B cell (primary cell): Measurements from ENCODE around the gene ETFA. TPM values are rescaled to one million over a fixed set of nuclear protein-coding genes. Genes with fewer than 3 reads are reported as not detected.
A peak's percentile ranks its signal among the peaks of the same experiment; 100 is the strongest.

Source experiments
- ATAC-seq: fragments of 200-7000 bp; cut with Tn5 transposase; one replicate; pipeline ENCODE4 v1.10.0; 2021; ENCODE audit warnings: low read depth, mild to moderate bottlenecking, moderate number of reproducible peaks, moderate library complexity
- CTCF ChIA-PET: fragments of 350-600 bp; sonication (Branson Sonifier 250); formaldehyde crosslinking; loops from one replicate; lab custom pipeline; 2021; ENCODE audit warnings: antibody characterized with exemption, inconsistent platforms; lab: Charles Lee
- POLR2A ChIA-PET: fragments of 350-600 bp; sonication (Branson Sonifier 250); formaldehyde crosslinking; loops from one replicate; lab custom pipeline; 2021; ENCODE audit warnings: antibody characterized with exemption; lab: Charles Lee
- DNase-seq: peaks from one replicate; pipeline ENCODE4 v3.0.0; 2013
- H2AFZ ChIP-seq: 2 replicates; pipeline ENCODE4 v1.6.1; 2012; ENCODE audit warnings: mild to moderate bottlenecking, low read depth, low read length; ENCODE audit not compliant: insufficient read depth, poor library complexity, severe bottlenecking
- H3K27ac ChIP-seq, 2 donors: 1 replicate in 1 of 2; 2 replicates in 1 of 2; pipeline ENCODE4 v1.5.1; 2012 to 2013; ENCODE audit warnings: low read length in 2 of 2, mild to moderate bottlenecking in 2 of 2, moderate library complexity in 1 of 2
- H3K27me3 ChIP-seq, 4 experiments: fragments of 200-600 bp in 1 of 4; sonication (generic) in 1 of 4; replicated peaks in 1 of 4; 1 replicate in 2 of 4; 2 replicates in 2 of 4; pipeline versions ENCODE4 v1.6.1 to v1.7.0; 2013 to 2016; ENCODE audit warnings: low read length in 3 of 4, mild to moderate bottlenecking in 2 of 4, mixed read lengths in 1 of 4, moderate library complexity in 1 of 4; ENCODE audit not compliant: insufficient read depth in 4 of 4, control insufficient read depth in 3 of 4; ENCODE audit errors: control extremely low read depth in 1 of 4
- H3K36me3 ChIP-seq, 2 experiments: replicated peaks in 1 of 2; 1 replicate in 1 of 2; 2 replicates in 1 of 2; pipeline versions ENCODE4 v1.6.1 to v1.7.1; 2013; ENCODE audit warnings: low read length in 1 of 2; ENCODE audit not compliant: insufficient read depth in 2 of 2, control insufficient read depth in 1 of 2; ENCODE audit errors: control extremely low read depth in 1 of 2, extremely low read depth in 1 of 2
- H3K4me1 ChIP-seq, 2 donors: fragments of 200-600 bp in 1 of 2; sonication (generic) in 1 of 2; 1 replicate in 1 of 2; 2 replicates in 1 of 2; pipeline versions ENCODE4 v1.5.1 to v1.6.1; 2013 to 2017; ENCODE audit warnings: low read length in 2 of 2; ENCODE audit not compliant: control insufficient read depth in 2 of 2, insufficient read depth in 2 of 2
- H3K4me2 ChIP-seq: replicated peaks from 2 replicates; pipeline ENCODE3; 2012; ENCODE audit warnings: mild to moderate bottlenecking, low read depth, low read length; ENCODE audit not compliant: poor library complexity, severe bottlenecking
- H3K4me3 ChIP-seq, 5 experiments: fragments of 200-600 bp in 1 of 5; sonication (generic) in 1 of 5; 1 replicate in 3 of 5; 2 replicates in 2 of 5; pipeline versions ENCODE4 v1.5.1 to v1.7.0; 2011 to 2016; ENCODE audit warnings: low read length in 4 of 5, mild to moderate bottlenecking in 4 of 5, low read depth in 2 of 5, control low read depth in 1 of 5, moderate library complexity in 1 of 5; ENCODE audit not compliant: insufficient read depth in 1 of 5; ENCODE audit errors: control extremely low read depth in 1 of 5, extremely low read depth in 1 of 5
- H3K79me2 ChIP-seq: fragments of 200-600 bp; sonication (generic); one replicate; pipeline ENCODE4 v1.6.0; 2016; ENCODE audit warnings: low read length; ENCODE audit not compliant: control insufficient read depth, insufficient read depth
- H3K9ac ChIP-seq: fragments of 200-600 bp; sonication (generic); 2 replicates; pipeline ENCODE4 v1.6.1; 2017; ENCODE audit warnings: mild to moderate bottlenecking, low read length, moderate library complexity
- H3K9me3 ChIP-seq, 3 donors: one replicate each; pipeline versions ENCODE4 v1.6.1 to v1.7.1; 2013; ENCODE audit warnings: low read length in 2 of 3; ENCODE audit not compliant: control insufficient read depth in 2 of 3, insufficient read depth in 1 of 3; ENCODE audit errors: control extremely low read depth in 1 of 3
- H4K20me1 ChIP-seq: 2 replicates; pipeline ENCODE4 v1.6.0; 2012; ENCODE audit warnings: mild to moderate bottlenecking, low read length; ENCODE audit not compliant: insufficient read depth, control insufficient read depth, poor library complexity, severe bottlenecking
- H3K27ac Mint-ChIP-seq: one replicate; pipeline ENCODE4 v1.8.0; 2021; ENCODE audit warnings: mixed read lengths
- H3K27me3 Mint-ChIP-seq: one replicate; pipeline ENCODE4 v1.8.0; 2021; ENCODE audit warnings: mixed read lengths
- H3K4me1 Mint-ChIP-seq: one replicate; pipeline ENCODE4 v1.8.0; 2021; ENCODE audit warnings: mixed read lengths
- H3K4me3 Mint-ChIP-seq: one replicate; pipeline ENCODE4 v1.8.0; 2021; ENCODE audit warnings: mixed read lengths
- H3K9me3 Mint-ChIP-seq: one replicate; pipeline ENCODE4 v1.8.0; 2022; ENCODE audit warnings: mixed read lengths; ENCODE audit not compliant: insufficient read depth
- CTCF ChIP-seq: fragments of 200-600 bp; IDR thresholded peaks from one replicate; pipeline ENCODE4 v1.8.0; 2022; ENCODE audit warnings: antibody characterized with exemption, mild to moderate bottlenecking
- EZH2 ChIP-seq: IDR thresholded peaks from 2 replicates; pipeline ENCODE4 v1.6.1; 2012; ENCODE audit warnings: borderline replicate concordance, low read depth, mild to moderate bottlenecking, moderate library complexity, low read length; ENCODE audit not compliant: insufficient read depth, poor library complexity, severe bottlenecking
- WGBS: methylation state at CpG from one replicate; pipeline ENCODE4 v1.1.5; 2013; ENCODE audit warnings: missing lambda C conversion rate; ENCODE audit not compliant: insufficient coverage; 5-methylcytosine and 5-hydroxymethylcytosine counted together
- intact Hi-C: fragments of 100-400 bp; cut with micrococcal nuclease; formaldehyde crosslinking; loops from one replicate; pipeline ENCODE4 v1.10.0; 2022
- polyA minus RNA-seq: library from RNA; depleted of rRNA, polyadenylated mRNA; stranded (reverse); fragments of >200 nt; gene quantifications from 2 replicates; pipeline ENCODE4 v1.2.3, GENCODE V29; 2012
- polyA plus RNA-seq: library from polyadenylated mRNA; depleted of rRNA; stranded (reverse); fragments of >200 nt; gene quantifications from 2 replicates; pipeline ENCODE4 v1.2.3, GENCODE V29; 2012
- total RNA-seq, 2 donors: library from RNA; stranded (reverse); fragments of 120-200 nt in 1 of 2; gene quantifications; 1 replicate in 1 of 2; 2 replicates in 1 of 2; pipeline versions ENCODE4 v1.2.3 to v1.2.4, GENCODE V29; 2013 to 2022

The ETFA gene
- total RNA-seq (62.3 and 68.8 TPM in 2 replicates), polyA plus RNA-seq (27.9 and 34.9 TPM in 2 replicates), polyA minus RNA-seq (25.9 and 38.5 TPM in 2 replicates)
- 78.7 TPM for total RNA-seq (2013)

- intact Hi-C loops, result loop anchor here (2.0 kb wide), 1 partner anchor 25 kb away; the partner anchor contains the start of gene ISL2
- peaks cover 34% of the 10 kb centered on the region for H3K4me1 Mint-ChIP-seq
- POLR2A ChIA-PET, result interaction anchor here (0.5 to 1.8 kb wide), 3 partner anchors 25 to 39 kb away, joined by 3 to 7 read pairs (median 5); no protein-coding TSS in a partner anchor
Observed at GRCh38 chr15:76311100-76311953, at the start of gene ETFA. Gene ETFA (minus strand): TSS chr15:76311469. CDS start chr15:76311388, 81 bp downstream.

GRCh38 chr15:76360416-76360815 is 49.1 kb upstream of the ETFA start:
- Mint-ChIP-seq H3K27me3 (no peaks in the 10 kb centered on the region), H3K4me3 (no peak overlapping the region), H3K9me3 (no peaks in the 10 kb centered on the region), H3K4me1 (no peaks in the 10 kb centered on the region), H3K27ac (no peak overlapping the region)
- Histone ChIP-seq H3K4me3 (no peak overlapping the region), H3K4me1 (no peaks in the 10 kb centered on the region), H3K9ac (no peak overlapping the region), H3K36me3 (peaks cover 0 to 3% of the 10 kb centered on the region in 2 experiments), H3K9me3 (no peaks in the 10 kb centered on the region), H3K27ac (no peak overlapping the region), H3K27me3 (no peaks in the 10 kb centered on the region), H2AFZ (no peak overlapping the region), H3K4me2 (no peak overlapping the region), H3K79me2 (no peaks in the 10 kb centered on the region), H4K20me1 (no peaks in the 10 kb centered on the region)
- ChIA-PET POLR2A (no interaction called here), CTCF (no interaction called here)
- WGBS, result 92% methylated on average over 3 of the region's 3 CpGs
- DNase-seq (no peak), ATAC-seq (no peak)
- intact Hi-C loops, result no loop called here
- TF ChIP-seq CTCF (no peak), EZH2 (no peak)

More at GRCh38 chr15:76311100-76311953, at the start of gene ETFA:
- peak within 1 kb of the TSS; percentile 60 to 83 for H3K27ac ChIP-seq
- H3K4me2 ChIP-seq, result peak within 1 kb of the TSS; percentile 92
- peak; percentile 95 for DNase-seq
- peak within 1 kb of the TSS; percentile 56 to 89 (median 84) for H3K4me3 ChIP-seq
- Mint-ChIP-seq H3K4me3 (peak within 1 kb of the TSS; percentile 89), H3K27me3 (no peaks in the 10 kb centered on the region), H3K9me3 (no peaks in the 10 kb centered on the region), H3K27ac (peak within 1 kb of the TSS; percentile 88)
- no peaks in the 10 kb centered on the region for H3K9me3 ChIP-seq
- peaks cover 53% of the 10 kb centered on the region for H3K79me2 ChIP-seq
- H3K4me1 ChIP-seq, result peaks cover 11 to 12% of the 10 kb centered on the region in 2 donors
- H4K20me1 ChIP-seq, result peaks cover 21% of the 10 kb centered on the region
- peak; percentile 97 for ATAC-seq
- CTCF ChIA-PET, result interaction anchor here (0.7 to 1.0 kb wide), 2 partner anchors 23 to 25 kb away, joined by 3 to 4 read pairs; partner anchors contain the start of gene ISL2
- no peak for TF ChIP-seq EZH2
- H3K9ac ChIP-seq, result peak within 1 kb of the TSS; percentile 88
- peak within 1 kb of the TSS; percentile 86 for H2AFZ ChIP-seq
- peaks cover 0 to 2% of the 10 kb centered on the region in 2 experiments for H3K36me3 ChIP-seq
- under 1% methylated on average over 58 of the region's 60 CpGs for WGBS
- peaks cover 0 to 5% (median 0%) of the 10 kb centered on the region in 4 experiments for H3K27me3 ChIP-seq
